Mesothelial cell of epicardium (in vitro differentiated cells): Measurements from ENCODE around the gene GRHL1. TPM values are rescaled to one million over a fixed set of nuclear protein-coding genes. Genes with fewer than 3 reads are reported as not detected.

Experiments used
- DNase-seq, 2 experiments: peaks; one replicate each; pipeline ENCODE4 v3.0.0; 2021; ENCODE audit warnings: low spot score in 2 of 2; ENCODE audit not compliant: unreplicated experiment in 2 of 2
- H3K27ac Mint-ChIP-seq: 2 replicates; pipeline ENCODE4 v1.8.0; 2021; ENCODE audit warnings: mixed read lengths
- H3K27me3 Mint-ChIP-seq: 2 replicates; pipeline ENCODE4 v1.8.0; 2021; ENCODE audit warnings: low read depth, mixed read lengths
- H3K36me3 Mint-ChIP-seq: 2 replicates; pipeline ENCODE4 v1.8.0; 2021; ENCODE audit warnings: mixed read lengths
- H3K4me1 Mint-ChIP-seq: 2 replicates; pipeline ENCODE4 v1.8.0; 2021; ENCODE audit warnings: mixed read lengths
- H3K4me3 Mint-ChIP-seq: 2 replicates; pipeline ENCODE4 v1.8.0; 2021; ENCODE audit warnings: mild to moderate bottlenecking, moderate library complexity, mixed read lengths
- H3K9me3 Mint-ChIP-seq: 2 replicates; pipeline ENCODE4 v1.8.0; 2021; ENCODE audit warnings: mixed read lengths
- total RNA-seq: library from RNA; stranded (reverse); gene quantifications from 3 replicates; pipeline ENCODE4 v1.2.1, GENCODE V29; 2021
- TF ChIP-seq, protein P1 (sequence below): fragments of 200-600 bp; sonication (generic); IDR thresholded peaks from one replicate; pipeline ENCODE4 v1.5.0; 2021; ENCODE audit warnings: antibody characterized with exemption; ENCODE audit not compliant: unreplicated experiment

Gene GRHL1
- total RNA-seq, 1 donor from 2014 or later: 8.2 TPM

DNA sequence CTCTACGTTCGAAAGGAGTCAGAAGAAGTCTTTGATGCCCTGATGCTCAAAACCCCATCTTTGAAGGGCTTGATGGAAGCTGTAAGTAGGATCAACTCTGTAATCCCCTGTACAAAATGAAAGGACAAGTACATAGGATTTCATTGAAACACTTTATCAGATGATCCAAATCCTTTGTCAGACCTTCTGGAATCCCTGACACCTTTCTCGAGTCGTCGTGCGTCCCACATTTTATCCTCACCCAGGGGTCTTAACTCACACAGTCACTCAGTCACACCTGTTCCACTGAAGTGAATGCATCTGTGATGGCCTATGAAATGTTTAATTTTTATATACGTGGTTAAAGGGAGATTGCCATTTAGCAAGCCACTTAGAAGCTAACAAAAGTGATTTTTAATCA, 44.8 kb downstream of the GRHL1 start:
- H3K27me3 Mint-ChIP-seq: no peaks in the 10 kb centered on the region
- TF ChIP-seq, protein P1, sequence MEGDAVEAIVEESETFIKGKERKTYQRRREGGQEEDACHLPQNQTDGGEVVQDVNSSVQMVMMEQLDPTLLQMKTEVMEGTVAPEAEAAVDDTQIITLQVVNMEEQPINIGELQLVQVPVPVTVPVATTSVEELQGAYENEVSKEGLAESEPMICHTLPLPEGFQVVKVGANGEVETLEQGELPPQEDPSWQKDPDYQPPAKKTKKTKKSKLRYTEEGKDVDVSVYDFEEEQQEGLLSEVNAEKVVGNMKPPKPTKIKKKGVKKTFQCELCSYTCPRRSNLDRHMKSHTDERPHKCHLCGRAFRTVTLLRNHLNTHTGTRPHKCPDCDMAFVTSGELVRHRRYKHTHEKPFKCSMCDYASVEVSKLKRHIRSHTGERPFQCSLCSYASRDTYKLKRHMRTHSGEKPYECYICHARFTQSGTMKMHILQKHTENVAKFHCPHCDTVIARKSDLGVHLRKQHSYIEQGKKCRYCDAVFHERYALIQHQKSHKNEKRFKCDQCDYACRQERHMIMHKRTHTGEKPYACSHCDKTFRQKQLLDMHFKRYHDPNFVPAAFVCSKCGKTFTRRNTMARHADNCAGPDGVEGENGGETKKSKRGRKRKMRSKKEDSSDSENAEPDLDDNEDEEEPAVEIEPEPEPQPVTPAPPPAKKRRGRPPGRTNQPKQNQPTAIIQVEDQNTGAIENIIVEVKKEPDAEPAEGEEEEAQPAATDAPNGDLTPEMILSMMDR: no peak
- H3K27ac Mint-ChIP-seq: no peak overlapping the region
- H3K9me3 Mint-ChIP-seq: no peaks in the 10 kb centered on the region
- H3K36me3 Mint-ChIP-seq: peaks cover 6% of the 10 kb centered on the region
- no peaks in the 10 kb centered on the region for H3K4me1 Mint-ChIP-seq
- no peak overlapping the region for H3K4me3 Mint-ChIP-seq
- no peak for DNase-seq

DNA sequence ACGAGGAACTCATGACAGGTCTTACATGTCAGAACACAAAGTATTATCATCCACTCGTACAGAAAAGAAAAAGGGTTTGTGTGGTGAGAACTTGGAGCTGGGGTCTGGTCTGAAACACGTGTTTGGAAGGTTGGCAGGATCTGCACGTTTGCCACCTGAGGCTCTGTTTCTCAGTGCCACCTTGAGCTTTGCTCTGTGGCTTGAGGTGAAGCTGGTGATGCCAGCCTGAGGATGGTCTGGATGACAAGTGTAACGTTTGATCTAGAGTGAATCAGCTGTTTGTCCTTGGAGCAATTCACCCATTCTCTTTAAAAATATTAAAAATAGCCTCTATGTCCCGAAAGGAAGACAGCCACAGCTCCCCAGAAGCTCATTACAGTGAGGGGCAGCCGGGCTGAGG, 46.4 kb downstream of the GRHL1 start:
- Mint-ChIP-seq H3K27me3 (no peaks in the 10 kb centered on the region), H3K4me1 (no peaks in the 10 kb centered on the region), H3K9me3 (no peaks in the 10 kb centered on the region), H3K36me3 (peaks cover 7% of the 10 kb centered on the region), H3K27ac (no peak overlapping the region), H3K4me3 (no peak overlapping the region)
- DNase-seq: no peak
- TF ChIP-seq, protein P1: no peak

DNA sequence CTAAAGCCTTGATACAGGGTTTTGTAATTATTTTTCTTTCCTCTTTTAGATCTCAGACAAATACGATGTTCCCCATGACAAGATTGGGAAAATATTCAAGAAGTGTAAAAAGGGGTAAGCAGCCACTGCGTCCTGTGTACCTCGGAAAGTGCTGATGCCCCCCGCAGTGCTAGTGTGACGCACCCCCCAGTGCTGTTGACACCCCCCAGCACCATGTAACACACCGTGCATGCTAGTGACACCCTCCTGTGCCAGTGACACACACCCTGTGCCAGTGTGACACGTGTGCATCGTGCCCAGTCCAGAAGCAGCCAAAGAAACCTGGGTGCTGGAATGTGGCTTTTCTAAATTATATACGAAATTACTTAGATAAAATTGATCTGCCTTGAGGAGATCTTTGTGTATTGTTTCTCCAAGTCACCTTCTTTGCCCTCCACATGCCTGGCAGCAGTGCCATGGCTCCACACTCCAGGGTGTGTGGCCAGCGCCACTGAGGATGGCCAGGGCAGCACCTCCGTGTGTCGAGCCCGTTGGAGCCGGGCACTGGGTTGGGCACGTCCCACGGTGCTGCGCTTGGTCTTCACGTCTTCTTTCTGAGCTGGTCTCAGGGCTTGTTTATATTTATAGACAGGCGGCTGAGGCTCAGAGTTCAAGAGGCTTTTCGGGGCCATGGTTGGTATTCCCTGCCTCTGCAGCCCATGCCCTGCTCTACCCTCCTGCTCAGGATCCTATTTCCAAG, 47.6 kb downstream of the GRHL1 start:
- TF ChIP-seq, protein P1: no peak
- peaks cover 7% of the 10 kb centered on the region for H3K36me3 Mint-ChIP-seq
- no peaks in the 10 kb centered on the region for H3K4me1 Mint-ChIP-seq
- H3K9me3 Mint-ChIP-seq: no peaks in the 10 kb centered on the region
- no peak overlapping the region for H3K27ac Mint-ChIP-seq
- no peaks in the 10 kb centered on the region for H3K27me3 Mint-ChIP-seq
- H3K4me3 Mint-ChIP-seq: no peak overlapping the region
- DNase-seq: no peak

DNA sequence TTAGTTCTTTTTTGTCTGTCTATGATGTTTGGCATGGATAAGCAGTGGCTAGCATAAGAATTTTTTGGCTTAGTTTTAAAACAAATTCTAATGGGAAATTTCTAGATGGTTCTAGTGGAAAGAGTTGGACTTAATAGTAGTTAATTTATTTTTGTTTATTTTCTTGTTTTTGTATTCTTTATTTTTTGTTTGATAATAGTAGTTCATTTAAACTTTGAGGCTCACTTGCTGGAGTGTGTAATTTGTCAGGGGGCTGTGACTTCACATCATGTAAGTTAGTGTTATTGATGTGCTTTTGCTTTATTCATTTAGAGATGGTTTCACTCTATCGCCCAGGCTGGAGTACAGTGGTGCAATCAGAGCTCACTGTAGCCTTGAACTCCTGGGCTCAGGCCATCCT, 48.2 kb downstream of the GRHL1 start:
- TF ChIP-seq, protein P1: no peak
- Mint-ChIP-seq H3K27ac (no peak overlapping the region), H3K4me1 (no peaks in the 10 kb centered on the region), H3K9me3 (no peaks in the 10 kb centered on the region), H3K27me3 (no peaks in the 10 kb centered on the region), H3K36me3 (peaks cover 7% of the 10 kb centered on the region), H3K4me3 (no peak overlapping the region)
- DNase-seq: no peak

DNA sequence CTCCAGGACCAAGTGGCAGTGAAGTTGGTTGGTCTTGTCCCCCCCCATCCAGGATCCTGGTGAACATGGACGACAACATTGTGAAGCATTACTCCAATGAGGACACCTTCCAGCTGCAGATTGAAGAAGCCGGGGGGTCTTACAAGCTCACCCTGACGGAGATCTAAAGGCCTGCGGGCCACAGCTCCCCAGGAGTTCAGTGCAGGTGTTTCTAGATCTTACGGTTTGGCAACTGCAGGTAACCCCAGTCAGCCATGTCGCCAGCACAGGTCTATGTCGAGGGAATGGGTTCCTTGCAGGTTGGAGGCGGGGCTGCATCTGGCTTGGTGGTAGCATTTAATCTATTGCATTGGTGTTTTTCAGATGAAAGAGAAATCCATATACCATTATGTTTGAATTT, 49.0 kb downstream of the GRHL1 start:
- Mint-ChIP-seq H3K27ac (no peak overlapping the region), H3K27me3 (no peaks in the 10 kb centered on the region), H3K4me3 (no peak overlapping the region), H3K4me1 (no peaks in the 10 kb centered on the region), H3K36me3 (peaks cover 7% of the 10 kb centered on the region), H3K9me3 (no peaks in the 10 kb centered on the region)
- TF ChIP-seq, protein P1: no peak
- no peak for DNase-seq
